Stimulated activated CD8-positive, alpha-beta memory T cell treated with anti-CD3 and anti-CD28 coated beads, Interleukin-7, amount 100 ng/mL, for 24 hours (primary cell): ENCODE measurements around the gene ERICH6B.

Source experiments
- DNase-seq: peaks from one replicate; pipeline ENCODE4 v3.0.0-alpha.2; 2020; ENCODE audit warnings: low read depth

Gene ERICH6B

DNA sequence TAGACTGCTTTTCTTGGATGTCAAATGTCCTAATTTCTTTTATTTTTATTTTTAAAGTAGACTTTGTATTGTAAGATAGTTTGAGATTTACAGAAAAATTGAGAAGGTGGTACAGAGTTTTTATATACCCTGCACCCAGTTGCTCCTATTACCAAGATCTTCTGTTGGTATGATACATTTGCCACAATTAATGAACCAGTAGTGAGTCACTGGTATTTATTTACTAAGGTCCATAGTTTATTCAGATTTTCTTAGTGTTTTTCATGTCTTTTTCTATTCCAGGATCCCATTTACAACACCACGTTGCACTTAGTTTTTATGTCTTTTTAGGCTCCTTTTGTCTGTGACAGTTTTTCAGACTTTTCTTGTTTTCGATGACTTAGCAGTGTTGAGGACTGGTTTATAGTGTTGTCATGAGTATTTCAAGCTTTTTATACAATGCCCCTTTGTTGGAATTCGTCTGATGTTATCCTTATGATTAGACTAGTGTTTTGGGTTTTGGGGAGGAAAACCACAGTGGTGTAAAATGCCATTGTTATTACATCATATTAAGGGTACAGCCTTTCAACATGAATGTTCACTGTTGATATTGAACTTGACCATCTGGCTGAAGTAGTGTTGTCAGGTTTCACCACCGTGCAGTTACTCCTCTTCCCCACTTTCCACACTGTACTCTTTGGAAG lies 114.9 kb downstream of the ERICH6B start:
- no peak for DNase-seq

GRCh38 chr13:45496942-45497341 lies 118.6 kb downstream of the ERICH6B start:
- no peak for DNase-seq

- DNase-seq = no peak
Measured at GRCh38 chr13:45492538-45492937, 123.0 kb downstream of the ERICH6B start.
